ENCODE results near the gene MEGF11. TPM values are rescaled to one million over a fixed set of nuclear protein-coding genes. Genes with fewer than 3 reads are reported as not detected.

MEGF11 gene
- total RNA-seq, 4 donors from 2014 or later, result 2.4 to 8.5 (median 4.3) TPM

GRCh38 chr15:66215811-66216210 is 37.7 kb downstream of the MEGF11 start:
- Histone ChIP-seq H3K27me3 (no peaks in the 10 kb centered on the region), H3K4me3 (no peak overlapping the region), H3K4me1 (peaks cover 14% of the 10 kb centered on the region), H3K36me3 (no peaks in the 10 kb centered on the region), H3K9me3 (no peaks in the 10 kb centered on the region), H3K27ac (no peak overlapping the region)
- TF ChIP-seq POLR2AphosphoS5 (IDR thresholded peaks at IDR 0.05) (no peak), POLR2A (IDR thresholded peaks at IDR 0.05) (no peak), EP300 (IDR thresholded peaks at IDR 0.05) (no peak)
- TF ChIP-seq, protein P1, sequence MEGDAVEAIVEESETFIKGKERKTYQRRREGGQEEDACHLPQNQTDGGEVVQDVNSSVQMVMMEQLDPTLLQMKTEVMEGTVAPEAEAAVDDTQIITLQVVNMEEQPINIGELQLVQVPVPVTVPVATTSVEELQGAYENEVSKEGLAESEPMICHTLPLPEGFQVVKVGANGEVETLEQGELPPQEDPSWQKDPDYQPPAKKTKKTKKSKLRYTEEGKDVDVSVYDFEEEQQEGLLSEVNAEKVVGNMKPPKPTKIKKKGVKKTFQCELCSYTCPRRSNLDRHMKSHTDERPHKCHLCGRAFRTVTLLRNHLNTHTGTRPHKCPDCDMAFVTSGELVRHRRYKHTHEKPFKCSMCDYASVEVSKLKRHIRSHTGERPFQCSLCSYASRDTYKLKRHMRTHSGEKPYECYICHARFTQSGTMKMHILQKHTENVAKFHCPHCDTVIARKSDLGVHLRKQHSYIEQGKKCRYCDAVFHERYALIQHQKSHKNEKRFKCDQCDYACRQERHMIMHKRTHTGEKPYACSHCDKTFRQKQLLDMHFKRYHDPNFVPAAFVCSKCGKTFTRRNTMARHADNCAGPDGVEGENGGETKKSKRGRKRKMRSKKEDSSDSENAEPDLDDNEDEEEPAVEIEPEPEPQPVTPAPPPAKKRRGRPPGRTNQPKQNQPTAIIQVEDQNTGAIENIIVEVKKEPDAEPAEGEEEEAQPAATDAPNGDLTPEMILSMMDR (IDR thresholded peaks at IDR 0.05), result no peak
- WGBS, result 82% methylated on average over 4 of the region's 4 CpGs
- DNase-seq (ENCODE audit: low spot score in 2 of 2), result no peak

DNA sequence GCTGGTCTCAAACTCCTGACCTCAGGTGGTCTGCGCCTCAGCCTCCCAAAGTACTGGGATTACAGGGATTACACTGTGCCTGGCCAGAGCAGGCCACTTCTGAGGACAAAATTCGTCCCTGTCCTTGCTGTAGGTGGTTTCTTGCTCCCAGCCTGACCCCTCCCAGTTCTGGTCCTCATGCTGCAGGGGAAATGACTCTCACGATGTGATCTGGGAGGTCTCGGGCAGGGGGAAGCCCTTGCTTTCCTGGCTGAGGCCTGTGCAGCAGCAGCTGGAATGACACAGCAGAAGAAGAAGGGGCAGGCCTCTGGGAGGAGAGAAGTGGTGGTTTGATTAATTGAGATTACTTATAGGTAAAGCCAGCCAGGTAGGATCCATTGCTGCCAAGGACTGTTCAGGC is 39.3 kb downstream of the MEGF11 start:
- H3K27ac ChIP-seq, result no peak overlapping the region
- H3K27me3 ChIP-seq, result no peaks in the 10 kb centered on the region
- H3K9me3 ChIP-seq, result no peaks in the 10 kb centered on the region
- H3K4me3 ChIP-seq, result no peak overlapping the region
- TF ChIP-seq, protein P1 (IDR thresholded peaks at IDR 0.05), result no peak
- TF ChIP-seq EP300 (IDR thresholded peaks at IDR 0.05), result no peak
- no peak for TF ChIP-seq POLR2AphosphoS5 (IDR thresholded peaks at IDR 0.05)
- TF ChIP-seq POLR2A (IDR thresholded peaks at IDR 0.05), result no peak
- peaks cover 14% of the 10 kb centered on the region for H3K4me1 ChIP-seq
- no peaks in the 10 kb centered on the region for H3K36me3 ChIP-seq
- 56% methylated on average over 3 of the region's 4 CpGs for WGBS
- DNase-seq (ENCODE audit: low spot score in 2 of 2), result no peak

DNA sequence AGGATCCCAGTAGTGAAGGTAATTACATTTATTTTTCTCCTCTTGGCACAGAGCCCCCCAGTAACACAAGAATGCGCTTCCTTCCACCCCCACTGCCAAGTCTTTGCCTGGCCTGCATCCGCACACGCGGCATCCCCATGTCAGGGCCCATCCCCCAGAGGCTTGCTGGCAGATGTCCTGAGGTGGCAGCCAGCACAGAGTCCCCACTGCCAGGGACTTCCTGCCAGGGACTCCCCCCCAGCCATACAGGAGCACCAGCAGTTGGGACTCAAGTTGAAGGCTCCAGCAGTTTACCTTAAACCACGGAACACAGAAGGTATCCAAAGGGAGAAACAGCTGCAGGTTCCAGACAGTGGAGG is 41.0 kb downstream of the MEGF11 start:
- Histone ChIP-seq H3K27ac (no peak overlapping the region), H3K4me1 (peaks cover 11% of the 10 kb centered on the region), H3K27me3 (no peaks in the 10 kb centered on the region), H3K9me3 (no peaks in the 10 kb centered on the region), H3K4me3 (no peak overlapping the region), H3K36me3 (no peaks in the 10 kb centered on the region)
- WGBS, result 18% methylated on average over 5 of the region's 5 CpGs
- no peak for DNase-seq (ENCODE audit: low spot score in 2 of 2)
- TF ChIP-seq POLR2A (IDR thresholded peaks at IDR 0.05), result no peak

GRCh38 chr15:66211670-66212562 is 41.6 kb downstream of the MEGF11 start:
- Histone ChIP-seq H3K9me3 (no peaks in the 10 kb centered on the region), H3K36me3 (no peaks in the 10 kb centered on the region), H3K27ac (no peak overlapping the region), H3K4me1 (peaks cover 11% of the 10 kb centered on the region), H3K27me3 (no peaks in the 10 kb centered on the region), H3K4me3 (no peak overlapping the region)
- no peak for TF ChIP-seq EP300 (IDR thresholded peaks at IDR 0.05)
- no peak for DNase-seq (ENCODE audit: low spot score in 2 of 2)
- WGBS, result 77% methylated on average over 11 of the region's 11 CpGs

GRCh38 chr15:66210684-66211083 is 42.9 kb downstream of the MEGF11 start:
- Histone ChIP-seq H3K9me3 (no peaks in the 10 kb centered on the region), H3K27me3 (no peaks in the 10 kb centered on the region), H3K27ac (no peak overlapping the region), H3K36me3 (no peaks in the 10 kb centered on the region), H3K4me1 (peaks cover 11% of the 10 kb centered on the region), H3K4me3 (no peak overlapping the region)
- TF ChIP-seq, protein P1 (IDR thresholded peaks at IDR 0.05), result no peak
- TF ChIP-seq POLR2AphosphoS5 (IDR thresholded peaks at IDR 0.05) (no peak), POLR2A (IDR thresholded peaks at IDR 0.05) (no peak), EP300 (IDR thresholded peaks at IDR 0.05) (no peak)
- DNase-seq (ENCODE audit: low spot score in 2 of 2), result no peak
- 86% methylated on average over 4 of the region's 4 CpGs for WGBS

- Histone ChIP-seq H3K9me3 (no peaks in the 10 kb centered on the region), H3K36me3 (no peaks in the 10 kb centered on the region), H3K27ac (no peak overlapping the region), H3K4me3 (no peak overlapping the region), H3K27me3 (no peaks in the 10 kb centered on the region), H3K4me1 (no peaks in the 10 kb centered on the region)
- DNase-seq (ENCODE audit: low spot score in 2 of 2), result no peak
- WGBS, result 100% methylated on average over 2 of the region's 2 CpGs
- no peak for TF ChIP-seq POLR2A (IDR thresholded peaks at IDR 0.05)
- no peak for TF ChIP-seq EP300 (IDR thresholded peaks at IDR 0.05)
- TF ChIP-seq POLR2AphosphoS5 (IDR thresholded peaks at IDR 0.05), result no peak
- TF ChIP-seq, protein P1 (IDR thresholded peaks at IDR 0.05), result no peak
Observed at GRCh38 chr15:66198757-66199156, 54.8 kb downstream of the MEGF11 start.
